Activated T-helper 2 cell treated with anti-CD3 and anti-CD28 coated beads, Interferon-gamma antibody, Interleukin-2, Interleukin-4, amounts not matched to agents 10 μg/mL and 5 μg/mL and 100 μg/mL, durations not matched to agents 14 hours and 24 hours and 36 hours (primary cell): ENCODE data around the gene SPPL3. TPM values are rescaled to one million over a fixed set of nuclear protein-coding genes. Genes with fewer than 3 reads are reported as not detected.

Experiments
- DNase-seq: peaks from one replicate; pipeline ENCODE4 v3.0.0; 2021; ENCODE audit warnings: low spot score
- H3K27ac Mint-ChIP-seq: one replicate; pipeline ENCODE4 v1.8.0; 2021; ENCODE audit warnings: mixed read lengths
- H3K27me3 Mint-ChIP-seq: one replicate; pipeline ENCODE4 v1.8.0; 2021; ENCODE audit warnings: low read depth, mixed read lengths
- H3K36me3 Mint-ChIP-seq: one replicate; pipeline ENCODE4 v1.8.0; 2021; ENCODE audit warnings: low read depth, mixed read lengths
- H3K4me1 Mint-ChIP-seq: one replicate; pipeline ENCODE4 v1.8.0; 2021; ENCODE audit warnings: low read depth, mixed read lengths
- H3K4me3 Mint-ChIP-seq: one replicate; pipeline ENCODE4 v1.8.0; 2021; ENCODE audit warnings: low read depth, mild to moderate bottlenecking, moderate library complexity, mixed read lengths
- H3K9me3 Mint-ChIP-seq: one replicate; pipeline ENCODE4 v1.8.0; 2021; ENCODE audit warnings: mixed read lengths
- intact Hi-C: fragments of 100-400 bp; cut with micrococcal nuclease; formaldehyde crosslinking; loops from one replicate; pipeline ENCODE4 v1.15.1; 2023
- total RNA-seq: library from RNA; stranded (reverse); gene quantifications from 2 replicates; pipeline ENCODE4 v1.2.3, GENCODE V29; 2022

SPPL3 gene
- total RNA-seq, 1 donor from 2014 or later, result 33.4 TPM

- intact Hi-C loops, result no loop called here
Measured at GRCh38 chr12:120767071-120768024, 136.8 kb downstream of the SPPL3 start.

GRCh38 chr12:120766566-120766965 lies 137.6 kb downstream of the SPPL3 start:
- H3K36me3 Mint-ChIP-seq, result peaks cover 46% of the 10 kb centered on the region
- H3K4me3 Mint-ChIP-seq, result no peak overlapping the region
- no peak for DNase-seq
- H3K27ac Mint-ChIP-seq, result no peak overlapping the region
- no peaks in the 10 kb centered on the region for H3K9me3 Mint-ChIP-seq
- H3K4me1 Mint-ChIP-seq, result peaks cover 4% of the 10 kb centered on the region
- H3K27me3 Mint-ChIP-seq, result no peaks in the 10 kb centered on the region
- intact Hi-C loops, result no loop called here

More at GRCh38 chr12:120767071-120768024, 136.8 kb downstream of the SPPL3 start:
- no peaks in the 10 kb centered on the region for H3K9me3 Mint-ChIP-seq
- DNase-seq, result no peak
- H3K27ac Mint-ChIP-seq, result no peak overlapping the region
- no peak overlapping the region for H3K4me3 Mint-ChIP-seq
- H3K36me3 Mint-ChIP-seq, result peaks cover 44% of the 10 kb centered on the region
- peaks cover 4% of the 10 kb centered on the region for H3K4me1 Mint-ChIP-seq
- no peaks in the 10 kb centered on the region for H3K27me3 Mint-ChIP-seq

- DNase-seq, result no peak
- intact Hi-C loops, result loop anchor here (5.0 kb wide), 1 partner anchor 38 kb away; the partner anchor contains the start of gene ACADS
- no peaks in the 10 kb centered on the region for H3K27me3 Mint-ChIP-seq
- H3K36me3 Mint-ChIP-seq, result peaks cover 51% of the 10 kb centered on the region
- H3K4me1 Mint-ChIP-seq, result peaks cover 2% of the 10 kb centered on the region
- no peak overlapping the region for H3K4me3 Mint-ChIP-seq
- no peaks in the 10 kb centered on the region for H3K9me3 Mint-ChIP-seq
- H3K27ac Mint-ChIP-seq, result no peak overlapping the region
Measured at GRCh38 chr12:120764816-120765215, 139.3 kb downstream of the SPPL3 start.

DNA sequence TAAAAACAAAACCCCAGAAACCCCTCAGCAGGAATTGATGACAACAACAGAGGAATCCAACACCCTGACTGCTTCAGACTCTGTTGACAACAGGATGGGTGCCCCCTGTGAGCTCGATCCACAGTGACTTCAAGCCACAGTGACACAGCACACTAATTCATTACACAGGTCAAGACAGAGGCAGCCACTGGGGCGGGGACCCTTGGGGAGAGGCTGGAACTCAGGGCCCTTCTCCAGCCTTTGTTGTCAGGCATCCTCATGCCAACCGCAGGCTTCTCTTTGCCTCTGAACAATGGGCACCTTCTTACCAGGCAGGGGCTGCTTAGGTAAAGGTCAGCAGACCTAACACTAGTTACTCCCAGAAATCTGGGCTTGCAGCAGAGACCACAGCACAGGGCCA lies 140.9 kb downstream of the SPPL3 start:
- H3K27me3 Mint-ChIP-seq, result no peaks in the 10 kb centered on the region
- peaks cover 45% of the 10 kb centered on the region for H3K36me3 Mint-ChIP-seq
- H3K27ac Mint-ChIP-seq, result no peak overlapping the region
- DNase-seq, result no peak
- intact Hi-C loops, result loop anchor here (5.0 kb wide), 1 partner anchor 36 kb away; the partner anchor contains the start of gene ACADS
- H3K4me1 Mint-ChIP-seq, result peaks cover 2% of the 10 kb centered on the region
- no peak overlapping the region for H3K4me3 Mint-ChIP-seq
- no peaks in the 10 kb centered on the region for H3K9me3 Mint-ChIP-seq

GRCh38 chr12:120762086-120762485 lies 142.1 kb downstream of the SPPL3 start:
- peaks cover 35% of the 10 kb centered on the region for H3K36me3 Mint-ChIP-seq
- no peaks in the 10 kb centered on the region for H3K27me3 Mint-ChIP-seq
- intact Hi-C loops, result loop anchor here (5.0 kb wide), 1 partner anchor 35 kb away; the partner anchor contains the start of gene ACADS
- H3K4me1 Mint-ChIP-seq, result peaks cover 2% of the 10 kb centered on the region
- no peak overlapping the region for H3K4me3 Mint-ChIP-seq
- H3K27ac Mint-ChIP-seq, result no peak overlapping the region
- no peaks in the 10 kb centered on the region for H3K9me3 Mint-ChIP-seq
- DNase-seq, result no peak

DNA sequence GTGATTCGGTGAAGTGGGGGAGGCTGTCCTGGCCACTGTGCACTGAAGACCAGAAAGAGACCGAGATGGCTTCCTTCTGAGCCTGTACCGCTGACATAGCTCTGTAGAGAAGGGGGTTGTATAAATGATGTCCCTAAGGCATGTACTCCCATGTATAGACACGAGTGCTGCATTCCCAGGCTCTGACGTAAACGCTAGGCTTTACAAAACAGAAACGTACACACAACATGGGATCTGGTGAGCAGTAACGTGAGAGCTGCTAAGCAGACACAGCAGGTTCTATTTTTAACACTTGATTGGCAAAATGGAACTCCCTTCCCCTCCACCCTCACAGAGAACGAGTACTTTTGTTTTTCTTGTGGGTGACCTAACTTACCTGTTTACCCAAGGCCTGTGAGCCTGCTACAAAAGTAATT lies 142.6 kb downstream of the SPPL3 start:
- no peaks in the 10 kb centered on the region for H3K9me3 Mint-ChIP-seq
- peaks cover 2% of the 10 kb centered on the region for H3K4me1 Mint-ChIP-seq
- no peak overlapping the region for H3K27ac Mint-ChIP-seq
- no peak overlapping the region for H3K4me3 Mint-ChIP-seq
- intact Hi-C loops, result loop anchor here (5.0 kb wide), 1 partner anchor 34 kb away; the partner anchor contains the start of gene ACADS
- no peaks in the 10 kb centered on the region for H3K27me3 Mint-ChIP-seq
- no peak for DNase-seq
- H3K36me3 Mint-ChIP-seq, result peaks cover 30% of the 10 kb centered on the region

- Mint-ChIP-seq H3K4me3 (no peak overlapping the region), H3K4me1 (peaks cover 2% of the 10 kb centered on the region), H3K9me3 (peaks cover under 1% of the 10 kb centered on the region), H3K27me3 (no peaks in the 10 kb centered on the region), H3K27ac (peak overlapping the region; percentile 55), H3K36me3 (peaks cover 22% of the 10 kb centered on the region)
- peak; percentile 26 for DNase-seq
- intact Hi-C loops, result loop anchor here (5.0 kb wide), 1 partner anchor 33 kb away; the partner anchor contains the start of gene ACADS
Measured at GRCh38 chr12:120760349-120761254, 143.6 kb downstream of the SPPL3 start.

DNA sequence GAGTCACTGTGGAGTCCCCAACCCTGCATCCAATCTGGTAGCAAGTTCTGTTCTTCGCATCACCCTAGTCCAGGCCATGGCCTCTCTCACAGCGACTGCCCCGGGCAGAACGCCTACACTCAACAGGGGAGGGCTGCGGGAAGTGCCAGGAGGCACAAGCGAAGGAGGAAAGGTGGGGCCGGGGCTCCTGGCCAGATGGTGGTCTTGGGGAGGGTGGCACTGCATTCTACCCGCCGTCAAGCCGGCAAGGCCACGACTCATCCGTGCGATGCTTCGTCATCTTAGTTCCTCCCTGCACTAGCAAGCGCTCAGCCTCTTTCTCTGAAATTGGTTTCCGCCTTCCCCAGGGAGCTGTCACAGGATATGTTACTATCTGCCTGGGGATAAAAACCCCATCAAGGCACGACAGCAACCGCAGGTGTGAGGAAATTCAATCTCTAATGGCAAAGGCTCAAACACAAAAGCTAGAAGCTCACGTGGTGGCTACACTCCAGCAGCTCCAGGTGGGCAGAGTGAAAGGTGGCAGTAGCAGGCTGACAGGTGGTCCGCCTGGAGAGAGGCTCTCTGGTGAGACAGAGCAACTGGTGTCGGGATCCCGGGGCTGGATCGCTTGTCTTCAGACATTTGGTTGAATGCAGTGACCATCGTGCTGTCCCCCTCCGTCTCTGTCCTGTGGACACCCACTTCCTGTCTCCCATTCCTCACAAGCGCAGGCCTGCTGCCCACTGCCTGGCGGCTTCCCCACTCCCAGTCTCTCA lies 144.4 kb downstream of the SPPL3 start:
- Mint-ChIP-seq H3K27me3 (no peaks in the 10 kb centered on the region), H3K27ac (peak overlapping the region; percentile 55), H3K4me3 (no peak overlapping the region), H3K9me3 (peaks cover 9% of the 10 kb centered on the region), H3K4me1 (peaks cover 2% of the 10 kb centered on the region), H3K36me3 (peaks cover 29% of the 10 kb centered on the region)
- DNase-seq, result no peak
- intact Hi-C loops, result loop anchor here (5.0 kb wide), 1 partner anchor 32 kb away; the partner anchor contains the start of gene ACADS

GRCh38 chr12:120758798-120759590 lies 145.2 kb downstream of the SPPL3 start:
- Mint-ChIP-seq H3K36me3 (peaks cover 26% of the 10 kb centered on the region), H3K27me3 (no peaks in the 10 kb centered on the region), H3K9me3 (peaks cover 12% of the 10 kb centered on the region), H3K4me1 (peaks cover 2% of the 10 kb centered on the region), H3K27ac (no peak overlapping the region), H3K4me3 (no peak overlapping the region)
- no peak for DNase-seq
- intact Hi-C loops, result no loop called here

- no peaks in the 10 kb centered on the region for H3K27me3 Mint-ChIP-seq
- DNase-seq, result no peak
- peaks cover 16% of the 10 kb centered on the region for H3K9me3 Mint-ChIP-seq
- no peak overlapping the region for H3K27ac Mint-ChIP-seq
- H3K4me3 Mint-ChIP-seq, result no peak overlapping the region
- H3K4me1 Mint-ChIP-seq, result peaks cover 2% of the 10 kb centered on the region
- H3K36me3 Mint-ChIP-seq, result peaks cover 23% of the 10 kb centered on the region
- intact Hi-C loops, result no loop called here
Measured at GRCh38 chr12:120757949-120758348, 146.2 kb downstream of the SPPL3 start.

- no peak for DNase-seq
- peaks cover 2% of the 10 kb centered on the region for H3K4me1 Mint-ChIP-seq
- peaks cover 16% of the 10 kb centered on the region for H3K9me3 Mint-ChIP-seq
- no peaks in the 10 kb centered on the region for H3K27me3 Mint-ChIP-seq
- no peak overlapping the region for H3K27ac Mint-ChIP-seq
- peaks cover 21% of the 10 kb centered on the region for H3K36me3 Mint-ChIP-seq
- no peak overlapping the region for H3K4me3 Mint-ChIP-seq
- intact Hi-C loops, result no loop called here
Measured at GRCh38 chr12:120757226-120757742, 146.9 kb downstream of the SPPL3 start.
